Mesendoderm (in vitro differentiated cells): ENCODE measurements around the gene CERS6.
A peak's percentile ranks its signal among the peaks of the same experiment; 100 is the strongest.

ENCODE experiments used
- DNase-seq: peaks from one replicate; pipeline ENCODE4 v3.0.0; 2013
- H2AK5ac ChIP-seq: 2 replicates; pipeline ENCODE4 v1.6.1; 2013; ENCODE audit warnings: low read length, inconsistent platforms
- H2BK120ac ChIP-seq: 2 replicates; pipeline ENCODE4 v1.6.1; 2013; ENCODE audit warnings: low read depth, mild to moderate bottlenecking, low read length, moderate library complexity, mixed read lengths
- H2BK15ac ChIP-seq: replicated peaks from 2 replicates; pipeline ENCODE4 v1.6.1; 2013; ENCODE audit warnings: low read depth, mild to moderate bottlenecking, moderate library complexity
- H2BK5ac ChIP-seq: 2 replicates; pipeline ENCODE4 v1.6.1; 2013; ENCODE audit warnings: low read length, inconsistent platforms
- H3K18ac ChIP-seq: 2 replicates; pipeline ENCODE4 v1.6.1; 2013; ENCODE audit warnings: mild to moderate bottlenecking, low read length, mixed read lengths
- H3K23ac ChIP-seq: one replicate; pipeline ENCODE4 v1.6.1; 2013; ENCODE audit warnings: low read length
- H3K27ac ChIP-seq: 2 replicates; pipeline ENCODE4 v1.5.1; 2013; ENCODE audit warnings: low read depth, mild to moderate bottlenecking, inconsistent platforms, low read length, moderate library complexity
- H3K27me3 ChIP-seq: 2 replicates; pipeline ENCODE4 v1.6.1; 2013; ENCODE audit warnings: low read length, control low read depth, mild to moderate bottlenecking, inconsistent platforms; ENCODE audit not compliant: insufficient read depth, poor library complexity
- H3K36me3 ChIP-seq: 2 replicates; pipeline ENCODE4 v1.6.1; 2013; ENCODE audit warnings: low read length, inconsistent platforms; ENCODE audit not compliant: control insufficient read depth, insufficient read depth
- H3K4ac ChIP-seq: one replicate; pipeline ENCODE4 v1.6.1; 2013; ENCODE audit warnings: low read depth, mild to moderate bottlenecking, low read length, moderate library complexity
- H3K4me1 ChIP-seq: 2 replicates; pipeline ENCODE4 v1.6.1; 2013; ENCODE audit warnings: low read depth, low read length, inconsistent platforms; ENCODE audit not compliant: control insufficient read depth
- H3K4me2 ChIP-seq: 2 replicates; pipeline ENCODE4 v1.6.1; 2013; ENCODE audit warnings: low read length
- H3K4me3 ChIP-seq: 2 replicates; pipeline ENCODE4 v1.5.1; 2013; ENCODE audit warnings: mild to moderate bottlenecking, low read length
- H3K56ac ChIP-seq: one replicate; pipeline ENCODE4 v1.6.1; 2013; ENCODE audit warnings: low read length
- H3K79me1 ChIP-seq: 2 replicates; pipeline ENCODE4 v1.6.1; 2013; ENCODE audit warnings: low read length, inconsistent platforms
- H3K79me2 ChIP-seq: 2 replicates; pipeline ENCODE4 v1.6.1; 2013; ENCODE audit warnings: mild to moderate bottlenecking, low read length; ENCODE audit not compliant: control insufficient read depth, insufficient read depth
- H3K9ac ChIP-seq: 2 replicates; pipeline ENCODE4 v1.6.1; 2013; ENCODE audit warnings: low read length, inconsistent platforms
- H4K5ac ChIP-seq: one replicate; pipeline ENCODE4 v1.6.1; 2013; ENCODE audit warnings: low read length
- H4K8ac ChIP-seq: one replicate; pipeline ENCODE4 v1.6.1; 2013; ENCODE audit warnings: low read depth, mild to moderate bottlenecking, control low read depth, low read length, moderate library complexity
- whole genome bisulfite sequencing: extraction: QIAGEN DNeasy Blood & Tissue Kit; methylation state at CpG from one replicate; pipeline ENCODE4 v1.1.7; 2013; ENCODE audit warnings: low lambda C conversion rate, missing lambda C conversion rate; ENCODE audit not compliant: insufficient coverage; ENCODE audit errors: extremely low coverage; 5-methylcytosine and 5-hydroxymethylcytosine counted together

CERS6 gene

DNA sequence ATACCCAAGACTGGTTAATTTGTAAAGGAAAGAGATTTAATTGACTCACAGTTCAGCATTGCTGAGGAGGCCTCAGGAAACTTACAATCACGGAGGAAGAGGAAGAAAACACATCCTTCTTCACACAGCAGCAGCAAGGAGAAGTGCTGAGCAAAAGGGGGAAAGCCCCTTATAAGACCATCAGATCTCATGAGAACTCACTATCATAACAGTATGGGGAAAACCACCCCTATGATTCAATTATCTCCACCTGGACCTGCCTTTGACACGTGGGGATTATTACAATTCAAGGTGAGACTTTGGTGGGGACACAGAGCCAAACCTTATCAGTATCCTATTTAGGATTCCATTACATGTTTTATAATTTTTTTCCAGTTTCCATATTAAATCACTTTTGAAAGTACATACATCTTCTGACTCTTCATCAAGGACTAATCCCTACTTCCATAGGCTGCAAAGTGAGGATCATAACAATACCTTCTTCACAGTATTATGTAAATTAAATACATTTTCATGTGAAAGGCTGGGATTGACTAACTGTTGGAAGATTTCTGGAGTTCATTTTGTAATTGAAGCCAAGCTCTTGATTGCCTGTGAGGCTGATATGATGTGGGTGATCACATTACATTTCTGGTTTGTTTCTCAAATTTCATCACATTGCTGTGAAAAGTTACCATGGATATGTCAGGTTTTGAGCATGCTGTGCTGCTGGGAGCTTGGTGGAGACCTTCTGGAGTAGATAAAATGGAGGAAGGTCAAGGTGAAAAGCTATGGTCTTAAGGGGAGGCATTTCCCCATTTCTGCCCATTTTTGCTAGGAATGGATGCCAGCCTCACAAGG lies 31.7 kb upstream of the CERS6 start:
- peaks cover 5% of the 10 kb centered on the region for H3K4me1 ChIP-seq
- no peaks in the 10 kb centered on the region for H3K79me2 ChIP-seq
- H3K27ac ChIP-seq, result no peak overlapping the region
- H2BK5ac ChIP-seq, result no peak overlapping the region
- no peak overlapping the region for H3K4me2 ChIP-seq
- H3K79me1 ChIP-seq, result no peaks in the 10 kb centered on the region
- no peak overlapping the region for H2BK120ac ChIP-seq
- no peak overlapping the region for H3K4me3 ChIP-seq
- H3K56ac ChIP-seq, result no peak overlapping the region
- no peak overlapping the region for H4K8ac ChIP-seq
- no peak overlapping the region for H2AK5ac ChIP-seq
- H3K9ac ChIP-seq, result no peak overlapping the region
- H3K27me3 ChIP-seq, result no peaks in the 10 kb centered on the region
- H2BK15ac ChIP-seq, result no peak overlapping the region
- no peak overlapping the region for H4K5ac ChIP-seq
- no peak overlapping the region for H3K4ac ChIP-seq
- no peak overlapping the region for H3K18ac ChIP-seq
- no peak for DNase-seq
- H3K23ac ChIP-seq, result no peak overlapping the region
- WGBS, result no CpG with 5 or more reads among the region's 2 CpGs
- H3K36me3 ChIP-seq, result no peaks in the 10 kb centered on the region

DNA sequence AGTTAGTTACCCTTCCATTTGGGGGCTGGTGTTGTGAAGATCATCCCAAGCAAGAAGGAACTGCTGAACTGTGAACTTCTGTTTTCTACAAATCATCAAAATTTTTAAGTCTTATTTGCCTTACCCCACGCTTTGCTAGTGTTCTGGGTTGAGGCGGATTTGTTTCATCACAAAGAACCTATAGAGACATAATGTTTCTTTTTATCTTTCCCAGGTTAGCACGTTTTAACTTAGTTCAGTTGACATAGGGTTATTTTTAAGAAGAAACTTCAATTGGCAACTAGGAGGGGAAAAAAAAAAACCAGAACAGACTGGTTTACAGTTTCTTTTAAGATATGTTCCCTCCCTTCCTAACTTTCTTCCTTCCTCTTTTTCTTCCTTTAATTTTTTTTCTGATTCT lies 31.1 kb upstream of the CERS6 start:
- Histone ChIP-seq H4K5ac (no peak overlapping the region), H3K27me3 (no peaks in the 10 kb centered on the region), H3K18ac (no peak overlapping the region), H3K56ac (no peak overlapping the region), H3K9ac (no peak overlapping the region), H3K79me1 (no peaks in the 10 kb centered on the region), H3K27ac (no peak overlapping the region), H3K4ac (no peak overlapping the region), H4K8ac (no peak overlapping the region), H3K4me2 (no peak overlapping the region), H2BK15ac (no peak overlapping the region), H3K23ac (no peak overlapping the region), H2AK5ac (no peak overlapping the region), H3K36me3 (no peaks in the 10 kb centered on the region), H3K4me3 (no peak overlapping the region), H3K4me1 (peaks cover 3% of the 10 kb centered on the region), H2BK5ac (no peak overlapping the region), H3K79me2 (no peaks in the 10 kb centered on the region), H2BK120ac (no peak overlapping the region)
- DNase-seq, result no peak
- no CpG with 5 or more reads among the region's 3 CpGs for WGBS

DNA sequence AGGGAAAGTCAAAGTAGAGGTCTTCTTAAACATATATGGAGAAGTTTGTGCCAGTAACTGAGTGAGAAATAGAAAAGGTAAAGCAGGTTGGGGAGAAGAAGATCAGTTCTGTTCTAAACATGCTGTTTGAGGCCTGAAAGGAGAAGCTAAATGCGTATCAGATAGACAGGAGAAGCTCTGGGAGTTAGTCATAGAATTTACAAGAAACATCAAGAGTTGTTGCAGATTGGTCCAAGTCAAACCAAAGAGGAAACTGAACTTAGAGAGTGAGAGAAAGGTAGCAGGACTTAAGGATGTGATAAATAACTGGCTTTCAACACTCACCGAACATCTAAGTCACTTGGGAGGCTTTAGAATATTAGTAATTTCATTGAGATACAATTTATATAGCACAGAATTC lies 29.2 kb upstream of the CERS6 start:
- WGBS, result no CpG with 5 or more reads among the region's 2 CpGs
- Histone ChIP-seq H3K4me1 (peaks cover 3% of the 10 kb centered on the region), H3K4me2 (no peak overlapping the region), H2BK5ac (no peak overlapping the region), H4K8ac (no peak overlapping the region), H2AK5ac (no peak overlapping the region), H3K23ac (no peak overlapping the region), H2BK120ac (no peak overlapping the region), H3K18ac (no peak overlapping the region), H3K36me3 (no peaks in the 10 kb centered on the region), H4K5ac (no peak overlapping the region), H2BK15ac (no peak overlapping the region), H3K4me3 (no peak overlapping the region), H3K56ac (no peak overlapping the region), H3K27ac (no peak overlapping the region), H3K4ac (no peak overlapping the region), H3K79me2 (no peaks in the 10 kb centered on the region), H3K79me1 (no peaks in the 10 kb centered on the region), H3K9ac (no peak overlapping the region), H3K27me3 (no peaks in the 10 kb centered on the region)
- no peak for DNase-seq

DNA sequence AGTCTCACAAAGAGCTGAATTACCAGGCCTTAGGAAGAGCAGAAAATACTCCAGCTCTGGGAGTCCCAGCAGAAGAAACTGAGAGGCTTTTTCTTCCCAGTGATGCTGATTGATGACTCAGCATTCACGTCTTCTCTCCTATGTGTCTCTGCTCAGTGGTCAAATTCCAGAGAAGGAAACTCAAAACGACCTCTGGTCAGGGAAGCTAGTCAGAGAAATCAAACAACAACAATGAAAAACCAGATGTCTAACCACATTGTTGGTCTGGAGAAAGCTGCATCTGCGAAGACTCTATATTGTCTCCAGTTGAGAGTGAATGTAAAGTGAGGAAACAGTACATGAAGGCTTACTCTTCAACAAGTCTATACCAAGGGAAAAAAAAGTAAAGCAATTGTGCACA lies 28.6 kb upstream of the CERS6 start:
- no peak overlapping the region for H3K9ac ChIP-seq
- no peak overlapping the region for H3K4me2 ChIP-seq
- no peak overlapping the region for H2AK5ac ChIP-seq
- H3K79me1 ChIP-seq, result no peaks in the 10 kb centered on the region
- H3K4me3 ChIP-seq, result no peak overlapping the region
- H2BK15ac ChIP-seq, result no peak overlapping the region
- H3K23ac ChIP-seq, result no peak overlapping the region
- no peak overlapping the region for H2BK120ac ChIP-seq
- no peak overlapping the region for H3K18ac ChIP-seq
- no peak overlapping the region for H3K56ac ChIP-seq
- no peaks in the 10 kb centered on the region for H3K36me3 ChIP-seq
- H3K4me1 ChIP-seq, result peaks cover 3% of the 10 kb centered on the region
- H2BK5ac ChIP-seq, result no peak overlapping the region
- WGBS, result no CpG with 5 or more reads among the region's 3 CpGs
- peak; percentile 41 for DNase-seq
- H4K5ac ChIP-seq, result no peak overlapping the region
- no peak overlapping the region for H4K8ac ChIP-seq
- no peak overlapping the region for H3K27ac ChIP-seq
- H3K27me3 ChIP-seq, result no peaks in the 10 kb centered on the region
- no peaks in the 10 kb centered on the region for H3K79me2 ChIP-seq
- H3K4ac ChIP-seq, result no peak overlapping the region

DNA sequence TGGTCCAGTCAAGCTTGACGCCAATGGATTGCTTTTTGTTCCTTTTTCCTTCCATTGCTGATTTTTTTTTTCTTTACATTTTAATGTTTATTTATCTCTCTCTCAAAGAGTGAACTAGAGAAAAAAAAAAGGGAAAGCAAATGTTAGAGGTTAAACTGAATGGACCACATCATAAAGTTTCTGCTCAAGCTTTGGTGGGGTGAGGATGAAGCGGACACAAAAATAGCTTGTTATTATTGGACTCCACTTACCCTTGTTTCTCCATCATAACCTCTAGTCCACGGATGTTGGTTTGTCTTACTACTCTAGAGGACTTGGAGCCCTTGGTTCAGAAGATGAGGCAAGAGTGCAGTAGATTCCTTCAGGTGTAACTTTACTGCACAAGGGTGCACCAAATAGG lies 27.6 kb upstream of the CERS6 start:
- Histone ChIP-seq H2BK5ac (no peak overlapping the region), H3K27me3 (no peaks in the 10 kb centered on the region), H4K5ac (no peak overlapping the region), H3K4me3 (no peak overlapping the region), H2BK15ac (no peak overlapping the region), H3K36me3 (no peaks in the 10 kb centered on the region), H3K9ac (no peak overlapping the region), H3K27ac (no peak overlapping the region), H3K4ac (no peak overlapping the region), H4K8ac (no peak overlapping the region), H2AK5ac (no peak overlapping the region), H3K23ac (no peak overlapping the region), H3K4me2 (no peak overlapping the region), H2BK120ac (no peak overlapping the region), H3K4me1 (peaks cover 3% of the 10 kb centered on the region), H3K79me2 (no peaks in the 10 kb centered on the region), H3K56ac (no peak overlapping the region), H3K79me1 (no peaks in the 10 kb centered on the region), H3K18ac (no peak overlapping the region)
- no CpG with 5 or more reads among the region's 3 CpGs for WGBS
- no peak for DNase-seq

DNA sequence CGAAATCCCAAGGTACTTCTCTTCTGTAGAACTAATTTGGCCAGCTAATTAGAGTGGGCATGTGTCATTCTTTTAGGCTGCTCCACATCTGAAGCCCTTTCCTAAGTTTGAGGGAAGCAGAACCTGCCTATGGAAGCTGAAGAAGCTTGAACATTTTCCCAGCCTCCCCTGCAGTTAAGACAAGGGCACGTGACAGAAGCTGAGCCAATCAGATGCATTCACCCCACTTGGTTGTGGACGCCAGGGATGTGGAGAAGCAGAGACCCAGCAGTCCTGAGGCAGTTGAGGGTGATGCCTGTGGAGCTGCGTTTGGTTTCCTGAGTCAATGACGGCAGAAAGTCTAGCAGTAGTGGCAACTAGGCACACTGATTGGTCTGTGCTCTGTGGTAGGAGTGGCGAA lies 26.1 kb upstream of the CERS6 start:
- no peak overlapping the region for H2BK15ac ChIP-seq

More for the DNA sequence above, 26.1 kb upstream of the CERS6 start:
- no peak overlapping the region for H3K56ac ChIP-seq
- H3K4ac ChIP-seq, result no peak overlapping the region
- H2BK5ac ChIP-seq, result no peak overlapping the region
- no peaks in the 10 kb centered on the region for H3K36me3 ChIP-seq
- no peak overlapping the region for H3K4me2 ChIP-seq
- H3K27ac ChIP-seq, result no peak overlapping the region
- no peaks in the 10 kb centered on the region for H3K4me1 ChIP-seq
- no peaks in the 10 kb centered on the region for H3K27me3 ChIP-seq
- H3K23ac ChIP-seq, result no peak overlapping the region
- no peak for DNase-seq
- H3K4me3 ChIP-seq, result no peak overlapping the region
- no peak overlapping the region for H2AK5ac ChIP-seq
- no peak overlapping the region for H2BK120ac ChIP-seq
- no peak overlapping the region for H3K18ac ChIP-seq
- no peak overlapping the region for H4K5ac ChIP-seq
- no peak overlapping the region for H3K9ac ChIP-seq
- 100% methylated on average over 1 of the region's 6 CpGs for WGBS
- no peaks in the 10 kb centered on the region for H3K79me1 ChIP-seq
- H3K79me2 ChIP-seq, result no peaks in the 10 kb centered on the region
- H4K8ac ChIP-seq, result no peak overlapping the region
